Measurements from ENCODE around the gene ZDHHC9.

Gene ZDHHC9

DNA sequence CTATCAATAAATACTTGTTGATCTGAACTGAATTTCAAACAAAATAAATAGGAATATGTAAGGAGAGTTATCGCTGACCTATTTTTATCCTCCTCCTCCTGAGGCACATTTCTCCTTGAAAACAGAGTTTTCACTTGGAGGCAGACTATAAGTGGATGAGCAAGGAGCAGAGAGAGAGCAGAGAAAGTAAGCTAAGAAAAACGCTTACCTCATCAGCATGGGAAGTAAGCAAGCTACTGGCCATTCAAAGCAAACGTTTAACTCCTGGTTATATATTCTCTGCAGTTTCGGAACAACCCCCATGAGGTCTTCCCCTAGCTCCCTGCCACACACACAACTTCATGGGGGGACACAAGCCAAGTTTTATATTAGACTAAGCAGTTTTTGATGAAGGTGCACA lies 13.2 kb downstream of the ZDHHC9 start:
- TF ChIP-seq POLR2AphosphoS5 (IDR thresholded peaks at IDR 0.05; ENCODE audit: borderline replicate concordance, low read depth, low read length) (no peak), EZH2 (IDR thresholded peaks at IDR 0.05) (no peak), FOXP2 (optimal IDR thresholded peaks at IDR 0.05; ENCODE audit: control extremely low read depth, extremely low read length, insufficient read depth) (no peak)

DNA sequence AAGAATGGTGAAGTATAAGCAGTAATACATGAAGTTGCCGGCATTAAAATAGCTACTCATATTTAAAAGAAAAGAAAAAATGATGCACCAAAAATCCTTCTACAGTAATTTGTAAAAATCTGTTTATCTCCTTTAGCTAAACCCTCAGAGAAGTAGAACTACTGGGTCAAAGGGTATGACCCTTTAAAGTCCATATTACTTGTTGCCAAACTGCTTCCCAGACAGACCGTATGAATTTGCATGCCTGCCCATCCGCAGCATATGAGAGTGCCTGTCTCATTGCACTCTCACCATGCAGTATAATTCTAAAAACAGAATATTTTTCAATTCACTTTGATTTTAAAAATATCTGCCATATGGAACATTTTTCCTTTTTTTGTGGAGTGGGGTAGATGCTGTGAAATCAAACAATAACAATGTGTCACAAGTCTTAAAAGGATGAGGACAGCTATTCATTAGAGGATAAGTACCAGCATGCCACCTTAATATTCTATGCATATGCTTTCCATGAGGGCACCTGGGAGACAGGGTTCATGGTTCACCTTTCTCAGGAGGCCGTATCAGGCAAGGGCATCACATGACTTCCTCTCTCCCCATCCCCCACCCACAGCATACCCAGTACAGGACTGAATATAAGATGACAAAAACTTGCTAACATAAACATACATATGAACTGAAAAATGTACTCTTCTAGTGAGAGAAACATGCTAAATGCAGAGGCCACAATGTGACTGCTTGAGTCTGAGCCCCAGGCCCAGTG lies 17.8 kb downstream of the ZDHHC9 start:
- TF ChIP-seq EZH2 (IDR thresholded peaks at IDR 0.05) (no peak), FOXP2 (optimal IDR thresholded peaks at IDR 0.05; ENCODE audit: control extremely low read depth, extremely low read length, insufficient read depth) (no peak), POLR2AphosphoS5 (IDR thresholded peaks at IDR 0.05; ENCODE audit: borderline replicate concordance, low read depth, low read length) (no peak)
- no peak overlapping the region for H3K4me3 ChIP-seq
- no peak for DNase-seq (ENCODE audit: low read depth, low spot score)
- no peak overlapping the region for H3K27ac ChIP-seq
- H3K9me3 ChIP-seq (ENCODE audit: low read depth, low read length), result no peaks in the 10 kb centered on the region
- H3K36me3 ChIP-seq (ENCODE audit: insufficient read depth, low read length), result peaks cover 7% of the 10 kb centered on the region; the same call in 1 of the 2 replicates
- H3K9ac ChIP-seq (ENCODE audit: insufficient read length), result no peak overlapping the region

More for the DNA sequence above, 13.2 kb downstream of the ZDHHC9 start:
- DNase-seq (ENCODE audit: low read depth, low spot score), result no peak
- H3K4me3 ChIP-seq, result no peak overlapping the region
- no peak overlapping the region for H3K27ac ChIP-seq
- H3K36me3 ChIP-seq (ENCODE audit: insufficient read depth, low read length), result peaks cover 2% of the 10 kb centered on the region; the same call in 1 of the 2 replicates
- H3K9me3 ChIP-seq (ENCODE audit: low read depth, low read length), result no peaks in the 10 kb centered on the region
- no peak overlapping the region for H3K9ac ChIP-seq (ENCODE audit: insufficient read length)

DNA sequence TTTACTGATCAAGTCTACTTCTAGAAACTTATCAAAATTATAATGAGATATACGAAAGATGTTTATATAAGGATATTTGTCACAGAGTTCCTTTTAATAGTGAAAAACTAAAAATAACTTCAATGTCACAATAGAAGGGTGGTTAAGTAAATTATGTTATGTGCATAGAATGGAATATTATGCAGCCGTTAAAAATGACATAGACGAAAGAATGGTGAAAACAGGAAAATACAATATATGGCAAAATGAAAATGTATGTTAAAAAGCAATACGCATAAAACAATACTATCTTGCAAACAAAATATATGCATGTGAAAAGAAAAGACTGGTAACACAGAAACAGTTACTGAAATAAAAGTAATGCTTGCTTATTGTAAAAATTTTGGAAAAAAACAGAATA lies 19.1 kb downstream of the ZDHHC9 start:
- TF ChIP-seq FOXP2 (optimal IDR thresholded peaks at IDR 0.05; ENCODE audit: control extremely low read depth, extremely low read length, insufficient read depth) (no peak), POLR2AphosphoS5 (IDR thresholded peaks at IDR 0.05; ENCODE audit: borderline replicate concordance, low read depth, low read length) (no peak), EZH2 (IDR thresholded peaks at IDR 0.05) (no peak)
- Histone ChIP-seq H3K36me3 (ENCODE audit: insufficient read depth, low read length) (peaks cover 7% of the 10 kb centered on the region; the same call in 1 of the 2 replicates), H3K9ac (ENCODE audit: insufficient read length) (no peak overlapping the region), H3K9me3 (ENCODE audit: low read depth, low read length) (no peaks in the 10 kb centered on the region), H3K4me3 (no peak overlapping the region), H3K27ac (no peak overlapping the region)
- no peak for DNase-seq (ENCODE audit: low read depth, low spot score)

DNA sequence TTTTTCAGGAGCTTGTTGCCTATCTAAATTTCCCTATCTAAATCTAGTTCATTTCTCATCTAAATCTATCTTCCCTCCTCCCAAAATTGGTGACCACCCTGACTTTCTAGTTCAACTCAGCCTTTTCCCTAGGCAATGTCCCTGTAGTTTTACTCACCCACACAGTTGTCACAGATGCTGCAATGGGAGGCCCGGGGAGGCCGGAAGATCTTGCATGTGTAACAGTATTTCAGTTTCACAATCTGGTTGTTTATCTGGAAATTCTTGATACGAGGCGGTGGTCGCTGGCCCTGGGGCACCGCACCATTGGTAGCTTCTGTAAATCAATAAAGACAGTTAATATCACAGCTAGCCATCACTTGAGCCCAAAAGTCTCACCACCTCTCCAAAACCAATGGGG lies 20.2 kb downstream of the ZDHHC9 start:
- Histone ChIP-seq H3K4me3 (no peak overlapping the region), H3K27ac (no peak overlapping the region), H3K36me3 (ENCODE audit: insufficient read depth, low read length) (0 out of 2 replicates have a peak, but pooled peaks cover 7% of the 10 kb centered on the region), H3K9me3 (ENCODE audit: low read depth, low read length) (no peaks in the 10 kb centered on the region), H3K9ac (ENCODE audit: insufficient read length) (no peak overlapping the region)
- no peak for DNase-seq (ENCODE audit: low read depth, low spot score)
- no peak for TF ChIP-seq FOXP2 (optimal IDR thresholded peaks at IDR 0.05; ENCODE audit: control extremely low read depth, extremely low read length, insufficient read depth)
- TF ChIP-seq POLR2AphosphoS5 (IDR thresholded peaks at IDR 0.05; ENCODE audit: borderline replicate concordance, low read depth, low read length), result no peak
- no peak for TF ChIP-seq EZH2 (IDR thresholded peaks at IDR 0.05)

DNA sequence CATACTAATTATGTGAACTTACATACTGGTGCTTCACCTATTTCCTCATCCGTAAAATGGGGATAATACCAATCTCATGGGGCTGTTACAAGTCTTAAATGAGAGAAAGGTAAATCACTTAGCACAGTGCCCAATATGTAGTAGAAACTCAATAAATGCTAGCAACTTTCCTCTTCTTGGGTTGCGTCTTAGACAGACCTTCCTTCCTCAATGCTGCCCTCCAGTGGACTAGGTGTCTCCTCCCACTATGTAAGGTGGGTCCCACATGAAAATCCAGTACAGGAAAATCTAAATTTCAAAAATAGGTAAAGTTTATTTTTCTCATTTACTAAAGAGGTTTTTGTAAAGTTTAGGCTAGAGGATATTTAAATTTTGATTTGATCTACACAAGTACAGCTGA lies 20.6 kb downstream of the ZDHHC9 start:
- Histone ChIP-seq H3K36me3 (ENCODE audit: insufficient read depth, low read length) (peaks cover 9% of the 10 kb centered on the region; the same call in 1 of the 2 replicates), H3K9me3 (ENCODE audit: low read depth, low read length) (no peaks in the 10 kb centered on the region), H3K27ac (no peak overlapping the region), H3K9ac (ENCODE audit: insufficient read length) (no peak overlapping the region), H3K4me3 (no peak overlapping the region)
- no peak for TF ChIP-seq POLR2AphosphoS5 (IDR thresholded peaks at IDR 0.05; ENCODE audit: borderline replicate concordance, low read depth, low read length)
- TF ChIP-seq EZH2 (IDR thresholded peaks at IDR 0.05), result no peak
- TF ChIP-seq FOXP2 (optimal IDR thresholded peaks at IDR 0.05; ENCODE audit: control extremely low read depth, extremely low read length, insufficient read depth), result no peak
- DNase-seq (ENCODE audit: low read depth, low spot score), result peak; percentile 22

DNA sequence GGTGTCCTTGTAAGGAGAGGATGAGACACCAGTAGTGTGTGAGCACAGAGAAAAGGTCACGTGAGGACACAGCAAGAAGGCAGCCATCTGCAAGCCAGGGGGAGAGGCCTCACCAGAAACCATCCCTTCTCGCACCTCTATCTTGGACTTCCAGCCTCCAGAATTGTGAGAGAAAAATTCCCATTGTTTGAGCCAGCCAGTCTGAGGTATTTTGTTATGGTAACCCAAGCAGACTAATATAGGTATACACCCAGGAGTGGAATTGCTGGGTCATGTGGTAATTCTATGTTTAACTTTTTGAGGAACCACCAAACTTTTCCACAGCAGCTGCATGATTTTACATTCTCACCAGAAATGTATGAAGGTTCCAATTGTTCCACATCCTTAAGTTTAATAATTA lies 25.6 kb downstream of the ZDHHC9 start:
- Histone ChIP-seq H3K9ac (ENCODE audit: insufficient read length) (no peak overlapping the region), H3K9me3 (ENCODE audit: low read depth, low read length) (no peaks in the 10 kb centered on the region), H3K4me3 (no peak overlapping the region), H3K27ac (no peak overlapping the region), H3K36me3 (ENCODE audit: insufficient read depth, low read length) (peaks cover 17% of the 10 kb centered on the region; the same call in 1 of the 2 replicates)
- TF ChIP-seq POLR2AphosphoS5 (IDR thresholded peaks at IDR 0.05; ENCODE audit: borderline replicate concordance, low read depth, low read length) (no peak), EZH2 (IDR thresholded peaks at IDR 0.05) (no peak), FOXP2 (optimal IDR thresholded peaks at IDR 0.05; ENCODE audit: control extremely low read depth, extremely low read length, insufficient read depth) (no peak)
- DNase-seq (ENCODE audit: low read depth, low spot score), result no peak

DNA sequence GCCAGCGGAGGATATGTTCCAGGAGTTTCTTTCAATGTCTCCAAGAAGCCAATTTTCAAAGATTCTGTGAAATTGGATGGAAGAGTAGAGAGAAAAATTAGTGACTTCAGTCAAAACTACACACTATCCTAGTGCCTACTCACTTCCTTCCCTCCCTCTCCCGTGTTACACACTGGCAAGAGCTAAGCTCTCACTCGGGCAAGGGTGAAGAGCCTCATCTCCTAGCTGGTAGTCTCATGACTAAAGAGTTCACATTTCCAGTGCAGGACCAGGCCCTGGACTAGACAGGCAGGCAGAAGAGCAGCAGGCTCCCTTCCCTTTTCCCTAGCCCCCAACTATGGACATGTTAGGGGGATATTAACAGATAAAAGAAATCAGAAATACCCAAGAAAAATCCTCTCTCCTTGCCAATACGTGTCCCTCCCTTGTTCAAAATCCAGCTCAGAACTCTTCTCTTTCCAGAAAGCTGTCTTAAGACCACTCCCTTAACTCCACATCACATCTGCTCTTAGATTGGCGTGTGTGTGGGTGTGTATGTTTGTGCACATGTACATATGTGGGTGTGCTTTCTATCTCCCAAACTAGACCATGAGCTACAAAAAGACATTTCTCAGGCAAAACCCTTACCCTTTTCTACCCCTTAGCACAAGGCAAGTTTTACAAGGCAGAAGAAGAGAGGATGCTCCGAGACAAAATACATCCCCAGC lies 29.9 kb downstream of the ZDHHC9 start:
- Histone ChIP-seq H3K4me3 (no peak overlapping the region), H3K36me3 (ENCODE audit: insufficient read depth, low read length) (peaks cover 23% of the 10 kb centered on the region; the same call in 1 of the 2 replicates), H3K9ac (ENCODE audit: insufficient read length) (no peak overlapping the region), H3K27ac (no peak overlapping the region), H3K9me3 (ENCODE audit: low read depth, low read length) (no peaks in the 10 kb centered on the region)
- no peak for DNase-seq (ENCODE audit: low read depth, low spot score)
- no peak for TF ChIP-seq POLR2AphosphoS5 (IDR thresholded peaks at IDR 0.05; ENCODE audit: borderline replicate concordance, low read depth, low read length)
- TF ChIP-seq EZH2 (IDR thresholded peaks at IDR 0.05), result no peak
- no peak for TF ChIP-seq FOXP2 (optimal IDR thresholded peaks at IDR 0.05; ENCODE audit: control extremely low read depth, extremely low read length, insufficient read depth)
